Measurements from ENCODE around the gene PREX1.

- TF ChIP-seq YY1 (IDR thresholded peaks at IDR 0.05; ENCODE audit: insufficient read depth, insufficient read length) = no peak
- TF ChIP-seq SUZ12 (IDR thresholded peaks at IDR 0.05; ENCODE audit: extremely low read depth, insufficient read depth, insufficient read length) = no peak
- TF ChIP-seq ZNF274 (IDR thresholded peaks at IDR 0.05; ENCODE audit: low read depth, low read length) = no peak
Observed at GRCh38 chr20:48698507-48699267, 129.1 kb downstream of the PREX1 start.

Data from NT2/D1 (cell line).